Panc1 (cell line): ENCODE data around the gene SERPINA3. TPM values are rescaled to one million over a fixed set of nuclear protein-coding genes. Genes with fewer than 3 reads are reported as not detected.

Source experiments
- ATAC-seq: fragments of 200-7000 bp; cut with Tn5 transposase; 2 replicates; pipeline ENCODE4 v1.9.1; 2020; ENCODE audit warnings: mild to moderate bottlenecking, moderate library complexity
- BruUV-seq: library from RNA; stranded (reverse); fragments of 400-500 nt; replicated peaks from 2 replicates; lab custom pipeline; 2021; lab: Mats Ljungman, UMichigan
- CTCF ChIA-PET: fragments of 300-600 bp; sonication (Branson Sonifier 250); formaldehyde crosslinking; loops from one replicate; lab custom pipeline; 2022; ENCODE audit warnings: antibody characterized with exemption; lab: Charles Lee
- POLR2A ChIA-PET: fragments of 300-600 bp; sonication (Branson Sonifier 250); formaldehyde crosslinking; loops from one replicate; lab custom pipeline; 2022; ENCODE audit warnings: antibody characterized with exemption; lab: Charles Lee
- DNase-seq: peaks from one replicate; pipeline ENCODE4 v3.0.0-alpha.2; 2010; ENCODE audit warnings: low read depth, low spot score
- H3K27ac ChIP-seq: 2 replicates; pipeline ENCODE4 v1.5.1; 2011; ENCODE audit warnings: mild to moderate bottlenecking, low read length, inconsistent platforms
- H3K27me3 ChIP-seq: fragments of 200-500 bp; sonication (Bioruptor generic); 2 replicates; pipeline ENCODE4 v1.6.0; 2014; ENCODE audit warnings: low read length, inconsistent platforms; ENCODE audit not compliant: control insufficient read depth, insufficient read depth
- H3K36me3 ChIP-seq: fragments of 200-500 bp; sonication (Bioruptor generic); 2 replicates; pipeline ENCODE4 v1.5.1; 2014; ENCODE audit warnings: inconsistent platforms, mild to moderate bottlenecking, low read length, moderate library complexity; ENCODE audit not compliant: control insufficient read depth, insufficient read depth
- H3K4me1 ChIP-seq: 2 replicates; pipeline ENCODE4 v1.5.1; 2011; ENCODE audit warnings: inconsistent platforms, mild to moderate bottlenecking, low read length, moderate library complexity; ENCODE audit not compliant: control insufficient read depth, insufficient read depth
- H3K4me3 ChIP-seq, 2 experiments: 2 replicates each; pipeline ENCODE4 v1.5.1; 2011 to 2012; ENCODE audit warnings: low read depth in 2 of 2, low read length in 2 of 2, mild to moderate bottlenecking in 2 of 2, inconsistent platforms in 1 of 2, moderate library complexity in 1 of 2
- H3K9me3 ChIP-seq: fragments of 200-500 bp; sonication (Bioruptor generic); 2 replicates; pipeline ENCODE4 v1.5.1; 2014; ENCODE audit warnings: low read depth, mild to moderate bottlenecking, inconsistent platforms, low read length, moderate library complexity; ENCODE audit not compliant: control insufficient read depth, insufficient read depth
- CTCF ChIP-seq: fragments of 450-650 bp; IDR thresholded peaks from 2 replicates; pipeline ENCODE4 v1.5.1; 2017; ENCODE audit warnings: mild to moderate bottlenecking
- POLR2AphosphoS5 ChIP-seq: IDR thresholded peaks from 2 replicates; pipeline ENCODE4 v1.6.1; 2012; ENCODE audit warnings: mild to moderate bottlenecking, low read depth, low read length, moderate library complexity
- REST ChIP-seq, 2 experiments: IDR thresholded peaks; 2 replicates each; pipeline ENCODE4 v1.6.1; 2011 to 2012; ENCODE audit warnings: low read depth in 2 of 2, control low read depth in 1 of 2, low read length in 1 of 2, mild to moderate bottlenecking in 1 of 2, moderate library complexity in 1 of 2; ENCODE audit not compliant: insufficient read depth in 1 of 2
- SIN3A ChIP-seq: IDR thresholded peaks from 2 replicates; pipeline ENCODE4 v1.6.1; 2012; ENCODE audit warnings: low read depth, mild to moderate bottlenecking, low read length, moderate library complexity, borderline replicate concordance; ENCODE audit not compliant: insufficient read depth
- TCF7L2 ChIP-seq: IDR thresholded peaks from 2 replicates; pipeline ENCODE4 v1.6.1; 2011; ENCODE audit warnings: mild to moderate bottlenecking, low read depth, low read length, inconsistent platforms
- in situ Hi-C: cut with HindIII; loops from 2 replicates; pipeline ENCODE4 v1.10.0; 2016; ENCODE audit warnings: low sequenced_read_pairs, low pct_unique_long_range_greater_than_20kb
- intact Hi-C: fragments of 100-400 bp; cut with micrococcal nuclease; formaldehyde crosslinking; loops from one replicate; pipeline ENCODE4 v1.10.0; 2022; ENCODE audit not compliant: unreplicated experiment
- total RNA-seq: library from RNA; stranded (reverse); gene quantifications from one replicate; pipeline ENCODE4 v1.2.1, GENCODE V29; 2021; ENCODE audit not compliant: unreplicated experiment

The SERPINA3 gene
- total RNA-seq, 1 experiment from 2014 or later: 5.7 TPM

GRCh38 chr14:94659256-94659655, 47.1 kb downstream of the SERPINA3 start:
- ChIA-PET CTCF (interaction anchor here (0.6 kb wide), 1 partner anchor 225 kb away, joined by 4 read pairs; no protein-coding TSS in a partner anchor), POLR2A (no interaction called here)
- intact Hi-C loops: no loop called here
- Histone ChIP-seq H3K27me3 (no peaks in the 10 kb centered on the region), H3K36me3 (no peaks in the 10 kb centered on the region), H3K9me3 (no peaks in the 10 kb centered on the region), H3K27ac (no peak overlapping the region), H3K4me1 (no peaks in the 10 kb centered on the region), H3K4me3 (no peak overlapping the region)
- TF ChIP-seq REST (IDR thresholded peaks at IDR 0.05; ENCODE audit: insufficient read depth in 1 of 2, low read depth in 2 of 2, low read length in 1 of 2): no peak
- no peak for TF ChIP-seq CTCF
- TF ChIP-seq POLR2AphosphoS5: no peak
- TF ChIP-seq SIN3A: no peak
- no peak for TF ChIP-seq TCF7L2
- DNase-seq: no peak
- no peak for ATAC-seq
- in situ Hi-C loops: no loop called here
- no TSS peak for BruUV-seq

GRCh38 chr14:94659901-94660300, 47.7 kb downstream of the SERPINA3 start:
- no TSS peak for BruUV-seq
- Histone ChIP-seq H3K36me3 (no peaks in the 10 kb centered on the region), H3K27ac (no peak overlapping the region), H3K9me3 (no peaks in the 10 kb centered on the region), H3K4me1 (no peaks in the 10 kb centered on the region), H3K4me3 (no peak overlapping the region), H3K27me3 (no peaks in the 10 kb centered on the region)
- TF ChIP-seq CTCF: no peak
- no peak for TF ChIP-seq TCF7L2
- no peak for TF ChIP-seq POLR2AphosphoS5
- TF ChIP-seq SIN3A: no peak
- no peak for TF ChIP-seq REST (IDR thresholded peaks at IDR 0.05; ENCODE audit: insufficient read depth in 1 of 2, low read depth in 2 of 2, low read length in 1 of 2)
- ChIA-PET CTCF (no interaction called here), POLR2A (no interaction called here)
- in situ Hi-C loops: no loop called here
- DNase-seq (no peak), ATAC-seq (no peak)
- intact Hi-C loops: no loop called here
